Heart left ventricle (tissue), 13 donors: ENCODE measurements around the gene IRAK1BP1.

ENCODE experiments used
- CTCF ChIP-seq, 12 donors: fragments of 200-600 bp; sonication (generic) in 4 of 12; IDR thresholded peaks; one replicate each; pipeline versions ENCODE4 v1.5.0 to v1.8.0; 2018 to 2022; ENCODE audit warnings: antibody characterized with exemption in 12 of 12, mild to moderate bottlenecking in 5 of 12
- POLR2A ChIP-seq, 2 donors: fragments of 450-650 bp; IDR thresholded peaks; one replicate each; pipeline ENCODE4 v1.6.1; 2017; ENCODE audit warnings: antibody characterized with exemption in 2 of 2, mild to moderate bottlenecking in 2 of 2, moderate library complexity in 2 of 2
- donor health status: ischemic (EF 13 %, LVEDD 7.1; RV severe dilation, severe dysfunction).
- donor health status: DM: no; HTN: yes; CAD: no.
- donor health status: DM: no; HTN: no; CAD: no.
- donor health status: ischemic (EF 25% LVEDD 6.9; RV normal size, moderate dysfunction).
- donor health status: ischemic (EF 25% LVEDD 5.7; RV mildly dilated, moderate dysfunction).
- donor health status: ischemic (EF 35%, LVEDD 5.7; RV mildly dilated, moderate dysfunction).
- donor health status: nonischemic (EF 11% LVEDD 7.7; RV severe dilation, severe dysfunction).
- donor health status: DM: yes; HTN: yes; CAD: no.
- donor health status: PGD.
- donor health status: ischemic (EF 29% LVEDD 5.4; RV normal size, mild dysfunction).
- donor health status: nonischemic (EF 23%, LVEDD 6.1; RV moderate dilation, normal function).

- no peak for TF ChIP-seq CTCF (IDR thresholded peaks at IDR 0.05)
- no peak for TF ChIP-seq POLR2A (IDR thresholded peaks at IDR 0.05)
Observed at GRCh38 chr6:78947529-78947928, 80.2 kb downstream of the IRAK1BP1 start.
